K562 (cell line): ENCODE data around the gene GRIA1. TPM values are rescaled to one million over a fixed set of nuclear protein-coding genes. Genes with fewer than 3 reads are reported as not detected.

Source experiments
- ASH1L ChIP-seq: fragments of 450-650 bp; IDR thresholded peaks from 2 replicates; pipeline ENCODE4 v1.6.1; 2018; ENCODE audit warnings: borderline replicate concordance, mild to moderate bottlenecking, low read depth; ENCODE audit not compliant: partially characterized antibody
- GMEB1 ChIP-seq: fragments of 250-450 bp; sonication (Bioruptor Pico); IDR thresholded peaks from 2 replicates; pipeline ENCODE4 v1.4.0; 2020; ENCODE audit warnings: mild to moderate bottlenecking
- RREB1 ChIP-seq: fragments of 250-450 bp; sonication (Bioruptor Pico); IDR thresholded peaks from 2 replicates; pipeline ENCODE4 v1.4.0; 2020
- ZNF318 ChIP-seq, 2 experiments: fragments of 450-650 bp; IDR thresholded peaks; 2 replicates each; pipeline ENCODE4 v1.6.1; 2016; ENCODE audit warnings: mild to moderate bottlenecking in 2 of 2, borderline replicate concordance in 1 of 2, low read depth in 1 of 2, moderate library complexity in 1 of 2
- polyA plus RNA-seq, 8 experiments: library from polyadenylated mRNA; depleted of rRNA in 4 of 8; stranded (reverse) in 5 of 8; unstranded in 3 of 8; fragments of >200 nt; fragmentation: Nextera tagmentation in 2 of 8; fragmentation: Illumina TruSeq in 1 of 8; extraction: Ambion mirVana in 2 of 8; extraction: Trizol in 1 of 8; gene quantifications; 2 replicates each; pipeline versions ENCODE4 v1.2.1 to v1.2.3, GENCODE V29; 2011 to 2014; ENCODE audit warnings: inconsistent platforms in 1 of 8, missing spikeins in 1 of 8
- total RNA-seq, 7 experiments: library from RNA; depleted of rRNA in 6 of 7; stranded (reverse); fragments of >200 nt in 6 of 7; fragmentation: Illumina TruSeq in 2 of 7; extraction: Trizol in 2 of 7; gene quantifications; 2 replicates each; pipeline versions ENCODE4 v1.2.1 to v1.2.3, GENCODE V29; 2011 to 2021; ENCODE audit warnings: low replicate concordance in 1 of 7

The GRIA1 gene
- total and polyA plus RNA-seq, 9 of the 15 experiments (the other 6 are each of a cell fraction or from before 2014, with no cell fraction given), result not detected

- TF ChIP-seq ZNF318 (IDR thresholded peaks at IDR 0.05; ENCODE audit: borderline replicate concordance in 1 of 2, low read depth in 1 of 2) (no peak), GMEB1 (CRISPR knock-in tag) (no peak), ASH1L (no peak), RREB1 (CRISPR knock-in tag) (no peak)
- TF ChIP-seq, all 486 proteins: peak for 0
Measured at GRCh38 chr5:153791339-153791738, 300.9 kb downstream of the GRIA1 start (continued).
